GM12892 (cell line): ENCODE measurements around the gene RPIA.
"Not testable (repeated sequence)": the region's sequence is repeated elsewhere in the genome, so short reads cannot be mapped to it uniquely, and the experiment has no call there.

Source experiments
- POLR2A ChIP-seq: IDR thresholded peaks from 2 replicates; pipeline ENCODE4 v1.6.1; 2011; ENCODE audit warnings: low read depth, low read length, control low read depth
- TAF1 ChIP-seq: IDR thresholded peaks from 2 replicates; pipeline ENCODE4 v1.6.1; 2011; ENCODE audit warnings: low read depth, mild to moderate bottlenecking, control low read depth, low read length, borderline replicate concordance

- TF ChIP-seq TAF1, POLR2A: not testable (repeated sequence)
Observed at GRCh38 chr2:88773233-88774028, 82.0 kb downstream of the RPIA start.
